Astrocyte (in vitro differentiated cells and primary cell): ENCODE measurements around the gene PRKG1. TPM values are rescaled to one million over a fixed set of nuclear protein-coding genes. Genes with fewer than 3 reads are reported as not detected.

Experiments
- DNase-seq: peaks from one replicate; pipeline ENCODE4 v3.0.0-alpha.2; 2010; ENCODE audit warnings: low read depth
- FAIRE-seq: peaks from 2 replicates; lab custom pipeline; 2011; peaks lifted over from hg19 to GRCh38; lab: Jason Lieb, UNC
- H2AFZ ChIP-seq: 2 replicates; pipeline ENCODE4 v1.6.0; 2012; ENCODE audit warnings: low read depth, low read length, inconsistent platforms
- H3K27ac ChIP-seq: 2 replicates; pipeline ENCODE4 v1.5.1; 2011; ENCODE audit warnings: low read depth, low read length, inconsistent platforms
- H3K27me3 ChIP-seq: 2 replicates; pipeline ENCODE4 v1.6.0; 2011; ENCODE audit warnings: low read length, inconsistent platforms; ENCODE audit not compliant: insufficient read depth
- H3K36me3 ChIP-seq: 2 replicates; pipeline ENCODE4 v1.5.1; 2011; ENCODE audit warnings: low read length, inconsistent platforms; ENCODE audit not compliant: insufficient read depth
- H3K4me1 ChIP-seq: 2 replicates; pipeline ENCODE4 v1.5.1; 2011; ENCODE audit warnings: low read length, inconsistent platforms; ENCODE audit not compliant: insufficient read depth
- H3K4me2 ChIP-seq: 2 replicates; pipeline ENCODE4 v1.6.0; 2012; ENCODE audit warnings: low read length, inconsistent platforms
- H3K4me3 ChIP-seq: 2 replicates; pipeline ENCODE4 v1.5.1; 2011; ENCODE audit warnings: low read depth, mild to moderate bottlenecking, low read length, inconsistent platforms; ENCODE audit not compliant: insufficient read depth
- H3K79me2 ChIP-seq: 2 replicates; pipeline ENCODE4 v1.6.0; 2012; ENCODE audit warnings: mild to moderate bottlenecking, low read length, inconsistent platforms; ENCODE audit not compliant: insufficient read depth
- H3K9ac ChIP-seq: 2 replicates; pipeline ENCODE4 v1.6.0; 2012; ENCODE audit warnings: mild to moderate bottlenecking, low read length, inconsistent platforms
- H3K9me3 ChIP-seq: 2 replicates; pipeline ENCODE4 v1.5.1; 2012; ENCODE audit warnings: low read depth, mild to moderate bottlenecking, low read length, inconsistent platforms; ENCODE audit not compliant: insufficient read depth
- H4K20me1 ChIP-seq: 2 replicates; pipeline ENCODE4 v1.6.0; 2012; ENCODE audit warnings: low read length, inconsistent platforms; ENCODE audit not compliant: insufficient read depth
- H3K27ac Mint-ChIP-seq: one replicate; pipeline ENCODE4 v1.8.0; 2021; ENCODE audit warnings: mild to moderate bottlenecking, mixed read lengths; ENCODE audit not compliant: unreplicated experiment
- H3K27me3 Mint-ChIP-seq: one replicate; pipeline ENCODE4 v1.8.0; 2021; ENCODE audit warnings: low read depth, mixed read lengths; ENCODE audit not compliant: unreplicated experiment
- H3K36me3 Mint-ChIP-seq: one replicate; pipeline ENCODE4 v1.8.0; 2021; ENCODE audit warnings: low read depth, mixed read lengths; ENCODE audit not compliant: unreplicated experiment
- H3K4me1 Mint-ChIP-seq: one replicate; pipeline ENCODE4 v1.8.0; 2021; ENCODE audit warnings: low read depth, mixed read lengths; ENCODE audit not compliant: unreplicated experiment
- H3K4me3 Mint-ChIP-seq: one replicate; pipeline ENCODE4 v1.8.0; 2021; ENCODE audit warnings: mild to moderate bottlenecking, moderate library complexity, mixed read lengths; ENCODE audit not compliant: unreplicated experiment
- H3K9me3 Mint-ChIP-seq: one replicate; pipeline ENCODE4 v1.8.0; 2021; ENCODE audit warnings: mild to moderate bottlenecking, mixed read lengths; ENCODE audit not compliant: unreplicated experiment
- EZH2 ChIP-seq: IDR thresholded peaks from 2 replicates; pipeline ENCODE4 v1.6.1; 2012; ENCODE audit warnings: mild to moderate bottlenecking, low read length, inconsistent platforms; ENCODE audit not compliant: insufficient read depth
- total RNA-seq: library from RNA; stranded (reverse); gene quantifications from 2 replicates; pipeline ENCODE4 v1.2.1, GENCODE V29; 2021
- TF ChIP-seq, protein P1 (sequence below): IDR thresholded peaks from 2 replicates; pipeline ENCODE4 v1.5.1; 2011; ENCODE audit warnings: low read depth, mild to moderate bottlenecking, inconsistent platforms, low read length, moderate library complexity; ENCODE audit not compliant: insufficient read depth

The PRKG1 gene
- total RNA-seq, 1 donor from 2014 or later: 3.1 TPM

DNA sequence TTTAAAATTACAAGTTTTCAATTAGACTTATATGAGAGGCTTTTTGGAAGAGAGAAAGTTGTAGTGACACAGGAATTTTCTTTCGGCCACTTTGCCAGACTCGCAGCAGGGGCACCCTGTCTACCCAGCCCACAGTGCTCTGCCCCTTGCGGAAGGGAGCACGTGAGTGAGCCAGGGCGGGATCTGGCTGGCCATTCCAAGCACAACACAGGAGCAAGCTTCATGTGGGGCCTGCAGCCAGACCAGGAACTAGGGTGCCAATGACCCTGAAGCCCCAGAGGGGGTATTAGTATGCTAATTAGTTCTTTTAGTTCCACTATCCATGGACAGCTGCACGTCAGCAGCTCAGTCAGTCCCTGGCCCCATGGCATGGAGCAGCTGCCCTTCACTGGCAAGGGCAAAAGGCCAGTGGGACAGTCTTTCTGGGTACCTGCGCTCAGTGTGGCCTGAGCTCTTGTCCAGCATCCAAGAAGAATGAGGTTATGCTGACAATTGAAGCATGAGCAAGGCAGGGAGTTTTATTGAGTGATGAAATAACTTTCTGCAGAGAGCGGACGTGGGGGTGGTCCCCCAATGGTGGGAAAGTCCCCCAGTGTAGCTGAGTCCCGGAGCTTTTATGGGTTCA lies 876.2 kb downstream of the PRKG1 start:
- Mint-ChIP-seq H3K36me3 (peaks cover 2% of the 10 kb centered on the region), H3K27ac (no peak overlapping the region), H3K9me3 (peaks cover 5% of the 10 kb centered on the region), H3K27me3 (no peaks in the 10 kb centered on the region), H3K4me1 (no peaks in the 10 kb centered on the region), H3K4me3 (no peak overlapping the region)
- H2AFZ ChIP-seq: no peak overlapping the region
- no peak overlapping the region for H3K4me3 ChIP-seq
- H3K4me2 ChIP-seq: no peak overlapping the region
- no peak overlapping the region for H3K27ac ChIP-seq
- no peak for FAIRE-seq
- no peak for TF ChIP-seq EZH2
- H3K27me3 ChIP-seq: no peaks in the 10 kb centered on the region
- no peaks in the 10 kb centered on the region for H3K79me2 ChIP-seq
- H3K36me3 ChIP-seq: no peaks in the 10 kb centered on the region
- no peaks in the 10 kb centered on the region for H4K20me1 ChIP-seq
- H3K4me1 ChIP-seq: no peaks in the 10 kb centered on the region
- DNase-seq: no peak
- no peak overlapping the region for H3K9ac ChIP-seq
- no peaks in the 10 kb centered on the region for H3K9me3 ChIP-seq

DNA sequence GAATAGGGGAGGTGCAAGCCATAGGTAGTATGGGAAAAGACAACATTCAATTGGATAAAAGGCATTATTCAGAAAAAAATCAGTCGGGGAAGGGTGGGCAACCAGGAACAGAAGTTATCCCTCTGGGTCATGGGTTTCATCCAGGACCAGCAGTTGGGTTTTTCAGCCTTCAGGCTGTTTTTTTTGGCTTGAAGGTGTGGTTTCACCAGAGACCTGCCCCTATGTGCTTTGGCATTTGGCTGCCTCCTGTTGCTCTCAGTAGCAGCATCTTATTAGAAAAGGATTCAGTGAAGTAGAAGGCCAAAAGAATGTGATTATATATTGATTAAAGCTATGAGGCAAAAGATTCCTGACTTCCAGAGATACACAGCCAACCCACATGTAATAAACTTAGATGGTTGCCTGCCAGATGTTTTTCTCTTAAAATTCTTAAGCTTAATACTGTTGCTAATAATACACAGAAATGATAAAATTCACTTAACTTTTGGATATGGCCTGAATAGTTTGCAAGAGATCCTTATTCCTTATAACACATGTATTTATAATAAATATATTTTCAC lies 876.8 kb downstream of the PRKG1 start:
- peaks cover 2% of the 10 kb centered on the region for H3K36me3 Mint-ChIP-seq
- H3K27me3 Mint-ChIP-seq: no peaks in the 10 kb centered on the region
- no peak overlapping the region for H3K27ac Mint-ChIP-seq

DNA sequence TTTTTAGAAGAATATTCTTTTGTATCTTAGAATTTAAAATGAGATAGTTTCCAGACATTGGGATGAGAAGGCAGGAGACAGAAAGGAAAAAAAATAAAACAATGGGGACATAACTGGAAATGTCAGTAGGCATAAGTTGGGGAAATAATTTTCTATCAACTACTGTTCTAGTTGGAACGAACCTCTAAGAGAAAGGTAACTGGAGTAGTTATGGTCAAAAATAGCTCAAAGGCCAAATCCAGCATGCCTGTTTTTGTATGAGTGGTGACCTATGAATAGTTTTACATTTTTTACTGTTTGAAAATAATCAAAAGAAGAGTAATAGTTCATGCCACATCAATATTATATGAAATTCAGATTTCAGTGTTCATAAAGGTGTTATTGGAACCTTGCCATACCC lies 877.3 kb downstream of the PRKG1 start:
- no peaks in the 10 kb centered on the region for H3K27me3 ChIP-seq
- no peaks in the 10 kb centered on the region for H3K36me3 ChIP-seq
- H3K4me1 ChIP-seq: no peaks in the 10 kb centered on the region
- H3K27me3 Mint-ChIP-seq: no peaks in the 10 kb centered on the region
- H3K79me2 ChIP-seq: no peaks in the 10 kb centered on the region
- H3K4me3 Mint-ChIP-seq: no peak overlapping the region
- H3K9ac ChIP-seq: no peak overlapping the region
- H3K9me3 ChIP-seq: no peaks in the 10 kb centered on the region
- no peak for DNase-seq
- H3K36me3 Mint-ChIP-seq: no peaks in the 10 kb centered on the region
- no peaks in the 10 kb centered on the region for H4K20me1 ChIP-seq
- H3K4me3 ChIP-seq: no peak overlapping the region
- no peak for FAIRE-seq
- peaks cover 3% of the 10 kb centered on the region for H3K9me3 Mint-ChIP-seq
- no peak for TF ChIP-seq EZH2
- TF ChIP-seq, protein P1, sequence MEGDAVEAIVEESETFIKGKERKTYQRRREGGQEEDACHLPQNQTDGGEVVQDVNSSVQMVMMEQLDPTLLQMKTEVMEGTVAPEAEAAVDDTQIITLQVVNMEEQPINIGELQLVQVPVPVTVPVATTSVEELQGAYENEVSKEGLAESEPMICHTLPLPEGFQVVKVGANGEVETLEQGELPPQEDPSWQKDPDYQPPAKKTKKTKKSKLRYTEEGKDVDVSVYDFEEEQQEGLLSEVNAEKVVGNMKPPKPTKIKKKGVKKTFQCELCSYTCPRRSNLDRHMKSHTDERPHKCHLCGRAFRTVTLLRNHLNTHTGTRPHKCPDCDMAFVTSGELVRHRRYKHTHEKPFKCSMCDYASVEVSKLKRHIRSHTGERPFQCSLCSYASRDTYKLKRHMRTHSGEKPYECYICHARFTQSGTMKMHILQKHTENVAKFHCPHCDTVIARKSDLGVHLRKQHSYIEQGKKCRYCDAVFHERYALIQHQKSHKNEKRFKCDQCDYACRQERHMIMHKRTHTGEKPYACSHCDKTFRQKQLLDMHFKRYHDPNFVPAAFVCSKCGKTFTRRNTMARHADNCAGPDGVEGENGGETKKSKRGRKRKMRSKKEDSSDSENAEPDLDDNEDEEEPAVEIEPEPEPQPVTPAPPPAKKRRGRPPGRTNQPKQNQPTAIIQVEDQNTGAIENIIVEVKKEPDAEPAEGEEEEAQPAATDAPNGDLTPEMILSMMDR: no peak
- no peak overlapping the region for H3K4me2 ChIP-seq
- H2AFZ ChIP-seq: no peak overlapping the region
- no peak overlapping the region for H3K27ac Mint-ChIP-seq
- H3K27ac ChIP-seq: no peak overlapping the region
- H3K4me1 Mint-ChIP-seq: no peaks in the 10 kb centered on the region

More for the DNA sequence above, 876.8 kb downstream of the PRKG1 start:
- Histone ChIP-seq H3K36me3 (no peaks in the 10 kb centered on the region), H3K27me3 (no peaks in the 10 kb centered on the region), H2AFZ (no peak overlapping the region), H3K9ac (no peak overlapping the region), H3K27ac (no peak overlapping the region), H3K4me1 (no peaks in the 10 kb centered on the region), H3K79me2 (no peaks in the 10 kb centered on the region), H3K4me3 (no peak overlapping the region), H4K20me1 (no peaks in the 10 kb centered on the region), H3K4me2 (no peak overlapping the region), H3K9me3 (no peaks in the 10 kb centered on the region)
- TF ChIP-seq, protein P1: no peak
- no peak for TF ChIP-seq EZH2
- DNase-seq (no peak), FAIRE-seq (no peak)
- peaks cover 4% of the 10 kb centered on the region for H3K9me3 Mint-ChIP-seq
- H3K4me1 Mint-ChIP-seq: no peaks in the 10 kb centered on the region
- H3K4me3 Mint-ChIP-seq: no peak overlapping the region
